HG03558 (cell line): ENCODE data around the gene PCCA.
"Not testable (repeated sequence)": the region's sequence is repeated elsewhere in the genome, so short reads cannot be mapped to it uniquely, and the experiment has no call there.

ENCODE experiments used
- ATAC-seq: cut with Tn5 transposase; IDR thresholded peaks from one replicate; pipeline ENCODE4 v1.9.1; 2021; ENCODE audit warnings: moderate number of reproducible peaks; ENCODE audit not compliant: unreplicated experiment; ENCODE audit errors: extremely low read depth

Gene PCCA

DNA sequence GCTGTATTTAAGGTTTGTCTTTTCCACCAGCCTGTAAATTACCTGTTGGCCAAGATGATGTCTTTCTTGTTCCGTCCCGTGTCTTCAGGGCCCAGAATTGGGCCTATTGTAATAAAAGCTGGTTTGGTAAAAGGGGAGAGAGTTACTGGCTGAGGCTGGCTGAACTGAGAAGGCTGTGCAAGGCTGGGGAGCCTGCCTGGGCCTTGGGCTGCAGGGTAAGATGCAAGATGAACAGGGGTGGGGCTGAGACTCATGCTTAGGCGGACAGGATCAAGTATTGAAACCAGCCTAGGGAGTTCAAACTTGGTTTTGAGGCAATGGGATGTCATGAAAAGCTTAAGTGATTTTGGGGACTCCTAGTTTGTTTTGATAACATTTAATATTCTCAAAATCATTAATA lies 142.3 kb downstream of the PCCA start:
- no peak for ATAC-seq

DNA sequence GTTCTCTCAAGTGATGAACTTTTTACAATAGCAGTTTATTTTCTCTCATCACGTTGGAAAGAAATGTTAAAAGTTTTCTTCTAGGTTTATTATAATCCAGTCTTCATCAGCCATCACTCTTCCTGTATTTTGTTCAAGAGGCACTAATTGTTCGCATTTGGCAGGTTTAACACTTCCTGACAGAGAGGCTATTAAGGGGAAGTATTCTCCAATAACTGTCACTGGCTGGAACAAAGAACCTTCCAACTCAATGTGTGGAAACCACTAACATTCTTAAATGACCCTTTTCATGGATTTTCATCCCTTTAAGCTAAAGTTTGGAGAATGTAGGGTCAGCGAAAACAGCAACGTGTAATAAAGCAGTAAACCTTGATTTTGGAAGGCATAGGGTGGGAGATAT lies 145.1 kb downstream of the PCCA start:
- no peak for ATAC-seq

DNA sequence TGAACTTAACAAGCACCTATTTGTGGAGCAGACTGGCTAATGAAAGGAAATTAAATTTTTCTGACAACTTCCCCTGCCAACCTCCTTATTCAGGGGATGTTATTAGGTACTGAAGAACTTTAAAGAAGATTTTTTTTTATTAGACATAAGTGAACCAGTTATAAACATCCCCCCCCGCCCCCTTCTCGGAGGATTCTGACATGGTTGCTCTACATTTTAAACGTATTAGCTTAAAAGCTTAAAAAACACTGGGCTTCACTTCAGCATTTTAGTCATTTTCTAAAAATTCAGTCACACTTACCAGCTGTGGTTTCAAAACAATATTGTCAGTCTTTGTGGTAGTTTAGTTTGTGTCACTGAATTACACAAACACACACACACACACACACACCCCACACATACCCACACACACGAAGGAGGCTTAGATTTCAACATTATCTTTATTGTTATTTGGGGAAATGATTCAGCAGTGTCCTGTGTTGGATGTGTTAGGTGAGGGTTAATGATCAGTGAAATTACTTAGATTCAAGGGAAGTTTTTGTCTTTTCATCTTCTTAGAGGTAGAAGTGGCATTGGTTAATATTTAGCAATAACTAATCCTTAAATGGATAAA lies 145.7 kb downstream of the PCCA start:
- no peak for ATAC-seq

DNA sequence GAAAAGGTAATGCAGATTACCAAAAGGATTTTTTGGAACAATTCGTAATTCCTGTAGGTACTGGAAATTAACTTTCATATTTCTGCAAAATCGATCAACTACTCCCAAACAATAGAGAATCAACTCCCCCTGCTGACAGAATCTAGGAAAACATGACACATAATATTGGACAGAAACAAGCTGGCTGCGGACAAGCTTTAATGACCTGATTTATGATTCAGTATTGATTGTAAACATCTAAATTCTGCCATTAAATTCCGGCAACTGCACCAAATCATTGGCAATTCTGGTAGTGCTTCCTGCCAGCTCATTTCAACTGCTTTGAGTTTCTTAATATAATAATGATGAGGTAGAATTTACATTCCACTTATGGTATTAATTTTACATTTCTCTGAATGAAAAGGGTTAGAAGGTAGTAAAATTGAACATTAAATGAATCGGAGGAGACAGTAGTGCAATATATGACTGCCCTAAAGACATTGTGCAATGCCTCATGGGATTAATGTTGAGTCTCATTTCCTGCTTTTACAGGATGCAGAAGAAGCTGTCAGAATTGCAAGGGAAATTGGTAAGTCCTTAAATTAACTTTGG lies 146.5 kb downstream of the PCCA start:
- ATAC-seq: no peak

DNA sequence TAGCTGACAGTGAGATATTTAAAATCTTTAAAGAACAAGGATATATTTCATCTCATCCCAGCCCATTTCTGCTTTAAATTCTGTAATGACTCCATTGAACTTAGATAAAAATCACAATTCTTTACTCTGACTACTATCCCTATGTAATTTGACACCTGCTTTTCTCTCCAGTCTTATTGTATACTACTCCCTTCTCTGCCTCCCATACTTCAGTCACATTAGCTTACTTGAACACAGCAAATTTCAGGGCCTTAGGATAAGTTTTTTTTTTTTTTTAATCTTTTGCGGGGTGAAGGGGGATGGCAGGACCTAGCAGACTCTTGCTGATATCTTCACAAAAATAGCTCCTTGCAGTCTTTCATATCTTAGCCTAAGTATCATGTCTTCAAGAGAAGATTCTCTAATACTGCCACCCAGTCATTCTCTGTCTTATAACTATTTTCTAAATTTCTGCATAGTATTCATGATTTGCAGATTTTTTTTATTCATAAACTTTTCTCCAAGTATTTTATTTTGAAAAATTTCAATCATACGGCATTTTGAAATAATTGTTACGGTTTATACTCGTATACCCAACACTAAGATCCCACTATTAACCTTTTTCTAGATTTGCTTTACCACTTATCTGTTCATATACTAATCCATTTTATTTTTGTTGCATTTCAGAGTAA lies 151.4 kb downstream of the PCCA start:
- ATAC-seq: no peak

DNA sequence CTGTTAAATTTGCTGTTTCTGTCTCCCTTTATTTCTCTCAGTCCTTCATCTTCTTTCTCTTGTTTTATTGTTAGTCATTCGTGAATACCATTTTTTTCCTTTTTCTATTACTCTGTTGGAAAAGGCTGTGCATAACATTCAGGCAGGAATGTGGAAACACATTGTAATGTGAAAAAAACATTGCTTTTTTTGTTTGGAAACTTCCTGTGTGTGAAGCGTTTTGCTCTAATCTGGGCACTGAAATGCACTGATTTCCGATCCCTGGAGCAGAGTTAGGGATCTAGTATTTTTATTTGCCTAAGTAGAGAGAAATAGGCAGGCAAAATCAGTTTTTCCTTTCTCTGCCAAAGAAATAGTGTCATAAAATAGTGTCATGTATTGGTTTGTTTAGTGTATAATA lies 155.5 kb downstream of the PCCA start:
- ATAC-seq: no peak

DNA sequence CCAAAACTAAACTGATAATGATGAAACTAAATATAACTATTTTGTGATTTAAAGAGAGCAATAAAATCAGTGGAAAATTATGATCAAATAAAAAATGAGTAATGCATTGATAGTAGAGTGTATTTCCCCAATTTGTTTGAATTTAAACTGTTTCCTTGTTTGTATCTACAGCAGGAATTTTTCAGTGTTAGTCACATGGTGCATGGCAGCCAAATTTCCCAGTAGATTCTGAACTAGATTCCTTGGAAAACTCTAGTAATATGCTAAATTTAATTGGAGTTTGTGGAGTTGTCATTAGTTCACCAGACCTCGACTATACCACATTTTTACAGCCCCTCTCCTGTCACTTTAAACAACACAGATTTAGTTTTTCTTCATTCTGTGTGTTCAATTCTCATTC lies 156.2 kb downstream of the PCCA start:
- ATAC-seq: no peak

DNA sequence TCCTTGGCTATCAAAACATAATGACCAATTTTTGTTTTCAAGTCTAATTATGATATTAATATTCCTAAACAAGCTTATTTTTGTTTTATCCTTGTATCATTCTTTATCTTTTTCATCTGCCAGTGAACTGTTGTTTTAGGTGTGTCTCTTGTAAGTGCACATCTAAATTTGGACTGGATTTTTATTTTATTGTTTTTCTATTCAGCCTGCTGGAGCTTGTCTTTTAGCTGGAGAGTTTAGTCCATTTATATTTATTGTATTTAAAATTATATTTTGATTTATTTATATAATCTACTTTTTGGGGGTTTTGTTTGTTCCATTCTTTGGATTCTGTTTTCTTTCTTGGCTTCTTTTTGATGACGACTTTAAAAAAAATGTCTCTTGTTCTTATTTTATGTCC lies 159.0 kb downstream of the PCCA start:
- ATAC-seq: no peak

DNA sequence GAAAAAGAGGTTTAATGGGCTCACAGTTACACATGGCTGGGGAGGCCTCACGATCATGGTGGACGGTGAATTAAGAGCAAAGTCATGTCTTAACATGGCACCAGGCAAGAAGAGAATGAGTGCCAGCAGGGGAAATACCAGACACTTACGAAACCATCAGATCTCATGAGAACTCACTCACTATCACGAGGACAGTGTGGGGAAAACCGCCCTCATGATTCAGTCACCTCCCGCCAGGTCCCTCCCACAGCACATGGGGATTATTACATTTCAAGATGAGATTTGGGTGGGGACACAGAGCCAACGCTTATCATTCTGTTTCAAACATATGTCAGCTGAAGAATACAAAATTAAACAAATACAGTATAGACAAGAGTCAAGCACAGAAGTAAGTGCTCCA lies 165.1 kb downstream of the PCCA start:
- no peak for ATAC-seq

DNA sequence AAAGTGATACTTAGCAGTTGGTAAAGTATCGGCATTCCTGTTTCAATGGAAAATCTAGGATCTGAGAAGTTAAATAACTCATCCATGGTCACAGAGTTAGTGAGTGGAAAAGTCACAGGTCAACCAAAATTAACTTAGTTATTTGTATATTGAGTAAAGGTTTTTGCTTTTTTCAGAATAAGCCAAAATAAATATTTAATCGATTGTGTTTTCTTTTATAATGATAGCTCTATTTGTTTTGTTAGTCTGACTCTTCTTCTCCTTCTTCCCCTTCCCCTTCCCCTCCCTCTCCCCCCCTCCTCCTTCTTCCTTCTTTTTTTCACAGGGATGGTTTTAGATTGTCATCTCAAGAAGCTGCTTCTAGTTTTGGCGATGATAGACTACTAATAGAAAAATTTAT lies 173.5 kb downstream of the PCCA start:
- no peak for ATAC-seq

DNA sequence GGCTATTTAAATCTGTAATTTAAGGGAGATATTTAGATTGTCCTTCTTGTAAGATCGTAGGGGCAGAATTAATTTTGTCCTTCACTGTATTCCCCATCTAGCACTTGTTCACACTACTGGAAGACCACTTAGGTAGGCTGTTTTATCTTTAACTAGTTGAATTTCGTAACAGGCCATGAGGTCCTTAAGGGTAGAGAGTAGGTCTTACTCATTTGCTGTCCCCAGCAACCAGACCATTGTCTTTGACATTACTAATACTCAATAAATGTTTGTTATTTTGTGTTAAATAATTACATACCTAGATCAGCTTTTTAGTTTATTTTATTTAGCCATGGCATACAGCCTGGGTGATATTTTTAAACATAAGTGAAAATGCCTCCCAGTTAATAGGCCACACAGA lies 177.1 kb downstream of the PCCA start:
- ATAC-seq: no peak

DNA sequence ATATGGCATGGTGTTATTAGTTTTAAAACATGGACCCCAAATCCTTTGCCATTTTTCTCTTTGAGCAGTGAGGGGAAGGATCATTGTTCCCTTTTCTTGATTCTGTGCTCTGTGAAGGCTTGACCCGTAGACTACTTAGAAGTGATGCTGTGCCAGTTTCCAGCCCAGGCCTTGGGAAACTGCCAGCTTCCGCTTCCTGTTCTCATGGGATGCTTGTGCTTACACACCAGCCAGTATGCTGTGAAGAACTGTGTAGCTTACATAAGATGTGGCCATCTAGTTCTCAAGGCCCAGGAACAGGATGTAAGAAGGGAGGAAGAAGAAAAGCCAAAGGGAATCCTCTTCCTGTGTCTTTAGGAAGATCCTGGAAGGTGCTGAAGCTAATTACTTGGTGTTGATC lies 180.9 kb downstream of the PCCA start:
- ATAC-seq: no peak

DNA sequence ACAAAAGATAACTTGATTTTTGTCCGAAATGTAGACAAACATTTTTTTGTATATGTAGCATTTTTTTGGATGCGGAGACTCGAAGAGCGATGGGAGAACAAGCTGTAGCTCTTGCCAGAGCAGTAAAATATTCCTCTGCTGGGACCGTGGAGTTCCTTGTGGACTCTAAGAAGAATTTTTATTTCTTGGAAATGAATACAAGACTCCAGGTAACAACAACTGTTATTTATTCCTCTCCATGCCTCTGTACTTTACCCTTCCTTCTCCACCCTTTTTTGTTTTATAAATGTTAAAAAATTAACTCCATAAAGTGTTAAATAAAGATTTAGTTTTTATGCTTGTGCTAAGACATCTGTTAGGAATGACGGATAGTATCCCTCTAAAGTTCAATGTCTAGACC lies 184.2 kb downstream of the PCCA start:
- no peak for ATAC-seq

DNA sequence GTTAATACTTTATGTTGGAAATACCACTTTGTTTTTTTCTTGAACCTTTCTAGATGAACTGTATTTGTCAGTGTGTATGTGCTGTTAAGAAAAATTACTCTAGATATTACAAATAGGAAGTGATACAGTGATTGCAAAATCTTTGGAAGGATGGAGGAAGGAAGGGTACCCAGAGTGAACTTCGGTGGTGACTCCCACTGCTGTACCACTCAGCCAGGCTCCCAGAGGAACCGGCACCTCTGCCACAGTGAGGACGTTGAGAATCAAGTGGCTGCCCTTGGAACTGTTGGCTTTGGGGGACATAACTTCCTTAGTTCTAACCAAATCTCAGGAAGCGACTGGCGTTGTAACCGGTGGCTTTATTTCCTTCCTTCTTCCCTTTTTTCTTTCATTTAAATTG lies 184.7 kb downstream of the PCCA start:
- ATAC-seq: no peak

DNA sequence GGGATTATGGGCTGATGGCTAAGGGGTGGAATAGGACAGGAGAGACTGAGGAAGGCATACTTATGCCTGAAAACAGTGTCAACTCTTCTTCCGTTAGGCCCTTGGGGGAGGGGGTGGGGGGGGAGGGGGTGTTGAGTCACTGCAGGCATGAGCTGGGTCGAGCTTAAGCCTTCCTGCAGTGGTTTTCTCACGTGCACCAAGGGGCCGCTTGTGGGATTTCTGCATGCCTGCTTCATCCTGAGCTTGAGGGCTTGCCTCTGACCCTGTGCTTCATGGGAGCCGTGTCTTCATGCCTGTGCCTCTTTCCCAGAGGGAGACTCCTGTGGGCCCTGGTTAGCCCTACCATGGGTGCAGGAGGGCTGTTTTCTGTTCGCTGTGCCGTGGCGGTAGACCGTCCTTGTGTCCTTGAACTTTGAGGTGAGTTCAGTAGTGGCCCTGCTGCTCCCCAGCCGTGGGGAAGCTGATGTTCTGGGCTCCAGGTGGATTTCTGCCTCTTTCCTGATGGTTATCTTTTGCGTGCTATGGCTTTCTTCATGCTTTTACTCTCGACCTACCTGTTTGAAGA lies 186.1 kb downstream of the PCCA start:
- ATAC-seq: no peak

DNA sequence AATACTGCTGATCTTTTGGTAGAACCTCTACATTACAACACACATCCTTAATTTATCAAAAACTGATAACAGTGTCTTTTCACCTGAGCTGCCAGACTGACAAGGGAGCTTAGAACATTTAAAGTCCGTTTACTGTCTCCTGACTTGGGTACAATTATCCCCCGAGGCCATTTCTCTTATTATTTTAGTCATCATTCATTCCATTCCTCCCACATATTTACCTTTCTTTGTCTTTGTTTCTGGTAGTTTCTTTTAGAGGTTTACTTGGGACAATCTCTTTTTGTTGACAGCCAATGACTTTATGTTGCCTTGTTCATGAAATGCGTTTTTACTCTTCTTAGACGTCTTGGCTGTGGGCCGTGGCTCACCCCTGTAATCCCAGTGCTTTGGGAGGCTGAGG lies 186.9 kb downstream of the PCCA start:
- no peak for ATAC-seq

DNA sequence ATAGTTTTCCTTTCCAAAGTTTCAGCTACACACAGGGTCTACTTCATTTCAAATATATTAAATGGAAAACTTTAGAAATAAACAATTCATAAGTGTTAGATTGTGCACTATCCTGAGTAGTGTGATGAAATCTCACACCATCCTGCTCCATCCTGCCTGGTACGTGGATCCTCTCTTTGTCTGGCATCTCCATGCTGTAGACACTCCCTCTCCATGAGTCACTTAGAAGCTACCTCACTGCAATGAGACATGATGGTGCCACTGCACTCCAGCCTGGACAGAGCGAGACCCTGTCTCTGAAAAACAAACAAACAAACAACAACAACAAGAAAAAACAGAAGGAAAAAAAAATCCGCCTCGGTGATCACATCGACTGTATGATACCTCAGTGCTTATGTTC lies 191.8 kb downstream of the PCCA start:
- no peak for ATAC-seq

DNA sequence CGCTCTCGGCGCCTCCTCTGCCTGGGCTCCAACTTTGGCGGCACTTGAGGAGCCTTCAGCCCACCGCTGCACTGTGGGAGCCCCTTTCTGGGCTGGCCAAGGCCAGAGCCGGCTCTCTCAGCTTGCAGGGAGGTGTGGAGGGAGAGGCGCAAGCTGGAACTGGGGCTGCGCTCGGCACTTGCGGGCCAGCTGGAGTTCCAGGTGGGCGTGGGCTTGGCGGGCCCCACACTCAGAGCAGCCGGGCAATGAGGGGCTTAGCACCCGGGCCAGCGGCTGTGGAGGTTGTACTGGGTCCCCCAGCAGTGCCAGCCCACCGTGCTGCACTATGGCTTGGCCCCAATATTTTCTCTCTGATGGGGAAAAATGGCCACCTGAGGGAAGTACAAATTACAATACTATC lies 193.4 kb downstream of the PCCA start:
- ATAC-seq: not testable (repeated sequence)

DNA sequence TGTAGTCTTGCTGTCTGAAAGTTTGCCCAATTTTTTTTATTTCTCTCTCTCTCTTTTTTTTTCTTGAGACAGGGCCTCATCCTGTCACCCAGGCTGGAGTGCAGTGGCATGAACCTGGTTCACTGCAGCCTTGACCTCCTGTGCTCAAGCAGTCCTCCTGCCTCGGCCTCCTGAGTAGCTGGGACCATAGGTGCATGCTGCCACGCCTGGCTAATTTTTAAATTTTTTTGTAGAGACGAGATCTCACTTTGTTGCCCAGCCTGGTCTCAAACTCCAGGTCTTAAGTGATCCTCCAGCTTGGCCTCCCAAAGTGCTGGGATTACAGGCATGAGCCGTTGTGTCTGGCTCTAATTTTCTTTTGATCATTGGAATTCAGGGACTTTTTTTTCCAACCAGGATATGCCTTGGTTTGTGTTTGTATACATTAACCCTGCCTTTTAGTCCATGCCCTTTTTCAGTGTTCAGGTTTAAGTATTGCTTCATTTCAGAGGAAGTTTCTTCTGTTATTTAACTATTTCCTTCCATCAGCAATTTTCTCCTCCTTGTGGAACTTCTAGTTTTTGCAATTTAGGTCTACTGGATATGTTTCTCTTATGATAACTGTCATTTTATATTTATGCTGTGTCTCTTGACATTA lies 201.4 kb downstream of the PCCA start:
- ATAC-seq: no peak

DNA sequence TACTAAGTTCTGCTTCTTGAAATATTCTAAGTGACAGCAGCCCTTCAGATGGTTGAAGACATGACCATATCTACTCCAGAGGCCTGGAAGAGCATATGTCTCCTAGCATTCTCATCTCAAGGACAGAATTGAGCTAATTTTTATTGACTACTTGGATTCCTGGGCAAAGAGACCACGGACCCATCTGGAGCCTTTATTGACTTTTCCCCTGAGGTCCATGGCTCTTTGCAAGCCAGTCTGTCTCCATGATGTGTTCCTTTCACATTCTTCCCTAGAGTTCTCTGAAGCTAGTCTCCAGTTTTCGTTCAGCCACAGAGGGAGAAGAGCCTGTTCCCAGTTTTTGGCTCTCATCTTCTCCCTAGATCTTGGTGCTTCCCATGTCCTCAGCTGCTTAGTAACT lies 202.7 kb downstream of the PCCA start:
- no peak for ATAC-seq

DNA sequence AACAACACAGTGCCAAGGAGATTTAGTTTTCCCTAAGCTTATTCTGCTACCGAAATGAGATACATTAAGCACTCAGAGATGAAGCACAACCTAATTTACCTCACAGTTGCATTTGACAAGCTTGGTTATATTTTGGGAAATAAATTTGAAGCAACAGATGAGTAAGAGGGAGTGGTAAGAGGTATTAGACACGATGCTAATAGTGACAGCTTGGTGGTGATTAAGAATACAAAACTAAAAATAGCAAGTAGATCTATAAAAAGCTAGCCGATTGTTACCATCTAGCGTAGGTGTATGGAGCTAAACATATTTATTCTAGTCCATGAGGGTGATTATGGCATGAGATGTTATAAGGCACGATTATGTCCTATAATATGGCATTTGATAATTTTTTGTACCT lies 208.5 kb downstream of the PCCA start:
- no peak for ATAC-seq
